Suprapubic skin (tissue), 4 donors: ENCODE results near the gene HACD2. TPM values are rescaled to one million over a fixed set of nuclear protein-coding genes. Genes with fewer than 3 reads are reported as not detected.

Source experiments
- DNase-seq, 2 donors: peaks; one replicate each; pipeline ENCODE4 v3.0.0-alpha.2; 2019; ENCODE audit warnings: low spot score in 2 of 2
- H3K27ac ChIP-seq: fragments of 200-600 bp; sonication (generic); one replicate; pipeline ENCODE4 v1.5.1; 2019
- H3K27me3 ChIP-seq: fragments of 200-600 bp; sonication (generic); one replicate; pipeline ENCODE4 v1.5.1; 2019
- H3K36me3 ChIP-seq: fragments of 200-600 bp; sonication (generic); one replicate; pipeline ENCODE4 v1.5.1; 2019
- H3K4me1 ChIP-seq: fragments of 200-600 bp; sonication (generic); one replicate; pipeline ENCODE4 v1.5.1; 2019
- H3K4me3 ChIP-seq: fragments of 200-600 bp; sonication (generic); one replicate; pipeline ENCODE4 v1.5.1; 2019; ENCODE audit warnings: mild to moderate bottlenecking
- H3K9me3 ChIP-seq: fragments of 200-600 bp; sonication (generic); one replicate; pipeline ENCODE4 v1.5.1; 2019
- EP300 ChIP-seq: sonication (generic); formaldehyde crosslinking; IDR thresholded peaks from one replicate; pipeline ENCODE4 v1.6.1; 2017; ENCODE audit warnings: antibody characterized with exemption
- POLR2A ChIP-seq, 2 donors: fragments of 450-650 bp; IDR thresholded peaks; one replicate each; pipeline ENCODE4 v1.6.1; 2017; ENCODE audit warnings: antibody characterized with exemption in 2 of 2, mild to moderate bottlenecking in 2 of 2, moderate library complexity in 2 of 2
- POLR2AphosphoS5 ChIP-seq, 3 donors: sonication (generic); formaldehyde crosslinking; IDR thresholded peaks; one replicate each; pipeline ENCODE4 v1.6.1; 2017; ENCODE audit warnings: antibody characterized with exemption in 3 of 3
- WGBS: methylation state at CpG from one replicate; pipeline ENCODE4 v1.1.5; 2018; 5-methylcytosine and 5-hydroxymethylcytosine counted together
- total RNA-seq, 4 donors: library from RNA; depleted of rRNA; stranded (reverse); fragments of >200 nt; gene quantifications; one replicate each; pipeline ENCODE4 v1.1.0, GENCODE V29; 2016
- TF ChIP-seq, protein P1 (sequence below), 2 donors: fragments of 200-600 bp in 1 of 2; fragments of 450-650 bp in 1 of 2; sonication (generic) in 1 of 2; IDR thresholded peaks; one replicate each; pipeline ENCODE4 v1.5.1; 2016 to 2019; ENCODE audit warnings: antibody characterized with exemption in 2 of 2, mild to moderate bottlenecking in 1 of 2, moderate library complexity in 1 of 2

The HACD2 gene
- total RNA-seq, 4 donors from 2014 or later: 38.5 to 76.3 (median 52.6) TPM

DNA sequence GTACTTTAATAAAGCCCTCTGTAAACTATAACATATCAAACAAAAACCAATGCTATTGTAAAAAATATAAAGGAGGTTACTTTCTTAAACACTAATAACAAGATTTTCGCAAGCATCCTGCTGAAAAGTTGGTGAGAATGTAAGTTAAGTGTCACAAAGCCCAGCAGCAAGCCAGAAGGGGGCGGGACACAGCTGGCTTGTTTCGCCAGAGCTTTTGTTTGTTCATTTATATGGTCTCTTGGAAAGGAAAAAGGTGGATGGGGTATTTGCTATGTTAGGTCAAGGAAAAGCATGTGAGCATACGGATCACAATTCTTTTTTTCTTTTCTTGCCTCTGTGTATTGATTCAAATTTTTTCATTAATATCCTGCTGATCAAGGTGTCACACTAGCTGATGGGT is 59.9 kb downstream of the HACD2 start:
- 92% methylated on average over 4 of the region's 4 CpGs for WGBS
- Histone ChIP-seq H3K36me3 (peaks cover 28% of the 10 kb centered on the region), H3K27me3 (no peaks in the 10 kb centered on the region), H3K9me3 (no peaks in the 10 kb centered on the region), H3K4me3 (no peak overlapping the region), H3K4me1 (peaks cover 3% of the 10 kb centered on the region), H3K27ac (no peak overlapping the region)
- no peak for DNase-seq
- TF ChIP-seq POLR2AphosphoS5 (IDR thresholded peaks at IDR 0.05) (no peak), POLR2A (IDR thresholded peaks at IDR 0.05) (no peak), EP300 (no peak)
- TF ChIP-seq, protein P1, sequence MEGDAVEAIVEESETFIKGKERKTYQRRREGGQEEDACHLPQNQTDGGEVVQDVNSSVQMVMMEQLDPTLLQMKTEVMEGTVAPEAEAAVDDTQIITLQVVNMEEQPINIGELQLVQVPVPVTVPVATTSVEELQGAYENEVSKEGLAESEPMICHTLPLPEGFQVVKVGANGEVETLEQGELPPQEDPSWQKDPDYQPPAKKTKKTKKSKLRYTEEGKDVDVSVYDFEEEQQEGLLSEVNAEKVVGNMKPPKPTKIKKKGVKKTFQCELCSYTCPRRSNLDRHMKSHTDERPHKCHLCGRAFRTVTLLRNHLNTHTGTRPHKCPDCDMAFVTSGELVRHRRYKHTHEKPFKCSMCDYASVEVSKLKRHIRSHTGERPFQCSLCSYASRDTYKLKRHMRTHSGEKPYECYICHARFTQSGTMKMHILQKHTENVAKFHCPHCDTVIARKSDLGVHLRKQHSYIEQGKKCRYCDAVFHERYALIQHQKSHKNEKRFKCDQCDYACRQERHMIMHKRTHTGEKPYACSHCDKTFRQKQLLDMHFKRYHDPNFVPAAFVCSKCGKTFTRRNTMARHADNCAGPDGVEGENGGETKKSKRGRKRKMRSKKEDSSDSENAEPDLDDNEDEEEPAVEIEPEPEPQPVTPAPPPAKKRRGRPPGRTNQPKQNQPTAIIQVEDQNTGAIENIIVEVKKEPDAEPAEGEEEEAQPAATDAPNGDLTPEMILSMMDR (IDR thresholded peaks at IDR 0.05): no peak

DNA sequence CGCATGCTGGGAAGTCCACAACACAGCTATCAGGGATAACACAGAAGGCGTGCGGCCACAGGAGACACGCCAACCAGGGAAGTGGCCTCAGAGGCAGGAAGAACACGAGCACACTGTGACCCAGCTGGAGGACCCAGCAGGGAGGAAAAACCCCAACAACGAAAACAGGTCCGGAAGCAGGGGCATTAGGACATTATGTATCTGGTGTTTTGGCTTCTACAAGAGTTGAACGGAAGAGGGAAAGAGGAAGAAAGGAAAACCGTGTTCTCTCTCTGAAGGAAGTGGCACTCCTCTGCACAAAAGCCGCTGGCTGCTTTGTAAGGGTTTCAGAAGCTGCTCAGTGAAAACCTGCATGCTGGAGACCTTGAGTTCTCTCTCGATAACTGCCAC is 61.8 kb downstream of the HACD2 start:
- no peak overlapping the region for H3K4me3 ChIP-seq
- peaks cover 27% of the 10 kb centered on the region for H3K36me3 ChIP-seq
- peak in 1 of 2 donors; percentile 67 for DNase-seq
- peaks cover 3% of the 10 kb centered on the region for H3K4me1 ChIP-seq
- peak overlapping the region; percentile 43 for H3K27ac ChIP-seq
- 83% methylated on average over 11 of the region's 11 CpGs for WGBS
- H3K27me3 ChIP-seq: no peaks in the 10 kb centered on the region
- TF ChIP-seq EP300 (no peak), POLR2AphosphoS5 (IDR thresholded peaks at IDR 0.05) (no peak), POLR2A (IDR thresholded peaks at IDR 0.05) (no peak)
- TF ChIP-seq, protein P1 (IDR thresholded peaks at IDR 0.05): no peak
- no peaks in the 10 kb centered on the region for H3K9me3 ChIP-seq

DNA sequence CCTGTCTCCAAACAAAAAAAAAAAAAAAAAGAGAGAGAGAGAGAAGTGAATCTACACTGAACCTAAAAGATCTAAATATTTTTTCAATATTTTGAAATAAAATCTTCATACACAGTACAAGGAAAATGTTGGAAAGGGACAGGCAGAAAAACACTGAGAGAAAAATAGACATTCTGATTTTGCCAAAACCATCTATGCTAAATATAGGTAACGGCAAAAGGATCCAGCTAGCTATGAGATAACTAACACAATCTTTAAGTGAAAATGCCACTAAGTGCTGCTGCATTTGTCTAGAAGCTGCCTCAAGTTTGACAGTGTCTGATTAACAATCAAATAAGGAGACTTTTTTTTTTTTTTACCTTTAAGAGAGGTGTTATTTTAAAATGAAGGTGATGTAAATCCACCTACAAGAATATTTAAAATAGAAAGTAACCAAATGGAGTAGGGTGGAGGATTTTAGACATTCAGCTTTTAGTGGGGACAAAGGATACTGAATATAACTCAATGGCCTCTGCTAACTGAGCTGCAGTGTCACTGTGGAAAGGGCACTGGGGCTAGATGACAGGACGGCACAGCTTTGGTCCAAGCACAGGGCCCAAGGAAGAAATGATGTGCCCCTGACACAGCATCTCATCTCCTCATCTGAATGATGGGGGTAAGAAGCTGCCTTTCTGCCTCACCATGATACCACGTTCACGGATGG is 62.4 kb downstream of the HACD2 start:
- H3K9me3 ChIP-seq: no peaks in the 10 kb centered on the region
- TF ChIP-seq EP300 (no peak), POLR2AphosphoS5 (IDR thresholded peaks at IDR 0.05) (no peak)
- H3K27ac ChIP-seq: peak overlapping the region; percentile 43
- H3K4me3 ChIP-seq: no peak overlapping the region
- WGBS: 86% methylated on average over 4 of the region's 4 CpGs
- peaks cover 21% of the 10 kb centered on the region for H3K36me3 ChIP-seq
- no peaks in the 10 kb centered on the region for H3K27me3 ChIP-seq
- no peak for DNase-seq
- peaks cover 3% of the 10 kb centered on the region for H3K4me1 ChIP-seq

DNA sequence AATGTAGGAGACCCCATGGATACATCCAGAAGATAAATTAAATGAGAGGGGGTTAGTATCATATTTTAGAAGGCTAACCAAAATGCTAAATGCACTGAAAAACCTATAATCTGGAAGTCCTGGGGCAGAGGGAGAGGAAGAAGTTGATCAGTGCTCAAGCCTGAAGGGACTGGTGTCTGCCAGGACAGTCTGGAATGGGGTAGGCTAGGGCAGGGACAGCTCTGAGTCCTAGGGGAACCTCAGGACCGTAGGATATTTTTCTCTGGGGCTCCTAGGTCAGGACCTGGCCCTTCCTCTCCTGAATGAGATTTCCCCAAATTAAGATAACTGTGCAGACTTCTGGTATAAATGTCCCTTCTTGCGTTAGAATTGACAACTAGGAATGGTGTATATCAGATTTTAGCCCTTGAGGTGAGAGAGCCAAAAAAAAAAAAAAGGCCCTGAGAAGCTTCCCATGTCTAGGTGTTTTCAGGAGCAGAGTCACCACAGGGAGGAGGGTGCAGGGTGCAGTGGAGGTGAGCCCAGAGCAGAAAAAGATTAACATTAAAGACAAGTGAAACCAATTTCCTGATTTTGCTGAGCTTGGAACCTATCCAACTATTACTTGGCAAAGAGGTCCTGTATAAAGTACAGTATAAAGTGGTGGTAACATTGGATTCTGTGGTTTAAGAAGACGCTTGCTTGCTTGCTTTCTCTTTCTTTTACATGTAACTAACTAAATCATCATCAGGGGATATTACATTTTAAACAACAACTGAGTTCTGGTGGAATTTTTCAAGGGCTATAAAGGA is 63.5 kb downstream of the HACD2 start:
- peaks cover 3% of the 10 kb centered on the region for H3K4me1 ChIP-seq
- 66% methylated on average over 3 of the region's 3 CpGs for WGBS
- H3K36me3 ChIP-seq: peaks cover 17% of the 10 kb centered on the region
- TF ChIP-seq EP300: no peak
- TF ChIP-seq POLR2AphosphoS5 (IDR thresholded peaks at IDR 0.05): no peak
- TF ChIP-seq POLR2A (IDR thresholded peaks at IDR 0.05): no peak
- TF ChIP-seq, protein P1 (IDR thresholded peaks at IDR 0.05): no peak
- no peaks in the 10 kb centered on the region for H3K27me3 ChIP-seq
- H3K4me3 ChIP-seq: no peak overlapping the region
- no peaks in the 10 kb centered on the region for H3K9me3 ChIP-seq
- H3K27ac ChIP-seq: no peak overlapping the region
- DNase-seq: no peak

- TF ChIP-seq, protein P1 (IDR thresholded peaks at IDR 0.05): no peak
- Histone ChIP-seq H3K9me3 (no peaks in the 10 kb centered on the region), H3K4me3 (no peak overlapping the region), H3K4me1 (peaks cover 3% of the 10 kb centered on the region), H3K27me3 (no peaks in the 10 kb centered on the region), H3K27ac (no peak overlapping the region), H3K36me3 (peaks cover 16% of the 10 kb centered on the region)
- no peak for DNase-seq
- 77% methylated on average over 2 of the region's 2 CpGs for WGBS
Observed at GRCh38 chr3:123520656-123521055, 64.2 kb downstream of the HACD2 start.
